Measurements from ENCODE around the gene SEZ6L.

Gene SEZ6L

DNA sequence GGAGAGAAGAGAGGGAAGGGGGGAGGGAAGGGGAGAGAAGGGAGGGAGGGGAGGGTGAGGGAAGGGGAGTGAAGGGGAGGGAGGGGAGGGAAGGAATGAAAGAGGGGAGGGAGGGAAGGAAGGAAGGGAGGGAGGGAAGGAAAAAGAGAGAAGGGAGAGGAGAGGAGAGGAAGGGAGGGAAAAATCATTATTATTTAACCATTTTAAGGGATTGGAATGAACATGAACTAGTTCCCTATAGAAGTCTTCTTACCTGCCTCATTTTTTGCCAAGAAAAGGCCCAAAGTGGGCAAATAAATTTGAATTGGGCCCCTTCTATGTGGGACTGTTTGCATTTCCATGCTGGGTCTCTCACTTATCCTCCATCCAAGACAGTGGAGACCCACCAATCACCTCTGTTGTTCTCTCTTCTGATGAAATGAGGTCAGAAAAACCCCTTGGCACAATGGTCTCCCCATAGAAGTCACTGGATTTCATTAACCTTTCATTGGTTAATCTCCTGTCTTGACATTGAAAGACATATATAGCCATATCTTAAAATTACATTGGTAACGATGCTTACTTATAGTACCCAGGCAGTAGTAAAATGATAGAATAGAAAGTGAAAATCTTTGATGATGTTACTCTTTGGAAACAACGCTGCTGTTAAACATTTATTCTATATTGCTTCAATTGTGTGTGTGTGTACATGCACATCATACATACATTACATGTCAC is 179.7 kb downstream of the SEZ6L start:
- no peak for DNase-seq

DNA sequence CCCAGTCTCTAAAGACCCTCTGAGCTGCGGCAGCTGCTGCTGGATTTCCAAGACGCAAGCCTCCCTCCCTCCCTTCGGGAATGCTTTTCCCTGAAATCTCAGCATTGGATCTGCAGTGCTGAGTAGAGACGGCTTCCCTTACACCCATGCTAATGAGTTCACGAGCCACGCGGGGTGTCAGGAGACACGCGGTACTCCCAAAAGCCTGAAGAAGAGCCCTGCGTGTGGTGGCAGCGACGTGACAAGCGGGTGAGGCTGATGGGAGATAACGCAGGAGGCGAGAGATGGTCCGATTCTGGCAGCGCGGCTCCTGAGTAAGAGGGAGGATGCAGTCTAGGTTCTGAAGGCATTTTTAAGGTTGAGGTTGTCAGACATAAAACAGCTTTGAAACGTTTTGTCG is 185.4 kb downstream of the SEZ6L start:
- DNase-seq = no peak

DNA sequence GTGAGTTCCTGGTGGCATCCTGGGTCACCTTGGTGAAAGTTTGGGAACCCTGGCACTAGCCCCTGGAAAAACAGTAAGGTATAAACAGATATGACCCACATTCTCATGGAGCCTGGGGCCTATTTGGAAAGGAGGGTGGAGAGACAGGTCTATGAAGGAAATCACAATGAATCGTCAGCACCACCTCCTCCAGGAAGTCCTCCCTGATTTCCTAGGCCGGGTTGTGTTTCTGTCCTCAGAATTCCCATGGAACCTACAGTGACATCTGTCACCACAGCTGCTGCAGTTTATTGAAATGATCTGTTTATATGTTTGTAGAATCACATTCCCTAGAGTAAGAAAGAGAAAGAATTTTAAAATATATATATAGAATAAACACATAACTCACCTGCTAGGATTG is 188.0 kb downstream of the SEZ6L start:
- no peak for DNase-seq

DNA sequence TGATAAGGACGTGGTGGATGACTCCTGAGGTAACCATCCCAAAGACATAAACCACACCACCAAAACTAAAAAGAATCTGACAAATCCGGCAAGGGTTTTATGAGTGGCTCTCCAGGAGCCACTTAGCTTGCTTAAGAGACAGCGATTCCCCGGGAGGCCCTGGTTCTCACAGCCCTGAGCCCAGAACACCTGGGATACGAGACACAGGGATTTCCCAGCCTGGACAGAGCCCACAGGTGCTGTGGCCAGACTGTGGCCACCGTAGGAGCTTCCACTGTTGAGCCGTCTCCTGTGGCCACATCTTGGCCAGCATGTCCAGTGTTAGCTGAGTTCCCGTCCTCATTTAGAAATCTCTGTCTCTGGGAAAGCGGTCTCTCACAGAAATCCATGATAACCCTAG is 188.6 kb downstream of the SEZ6L start:
- DNase-seq = no peak

DNA sequence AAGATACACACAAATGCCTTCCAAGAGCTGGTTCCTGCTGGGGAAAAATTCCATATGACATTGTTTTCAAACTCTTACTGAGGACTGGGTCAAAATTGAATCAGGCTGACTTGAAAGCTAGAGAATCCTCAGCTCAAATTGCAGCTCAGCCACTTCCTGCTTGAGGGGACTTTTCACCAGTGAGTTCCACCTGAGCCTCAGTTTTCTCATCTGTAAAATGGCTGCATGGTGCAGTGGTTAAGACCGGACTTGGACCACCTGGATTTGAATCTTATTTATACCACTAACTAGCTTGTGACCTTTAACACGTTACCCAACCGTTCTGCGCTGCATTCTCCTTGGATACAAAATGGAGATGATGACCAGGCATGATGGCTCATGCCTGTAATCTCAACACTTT is 189.9 kb downstream of the SEZ6L start:
- DNase-seq = no peak

DNA sequence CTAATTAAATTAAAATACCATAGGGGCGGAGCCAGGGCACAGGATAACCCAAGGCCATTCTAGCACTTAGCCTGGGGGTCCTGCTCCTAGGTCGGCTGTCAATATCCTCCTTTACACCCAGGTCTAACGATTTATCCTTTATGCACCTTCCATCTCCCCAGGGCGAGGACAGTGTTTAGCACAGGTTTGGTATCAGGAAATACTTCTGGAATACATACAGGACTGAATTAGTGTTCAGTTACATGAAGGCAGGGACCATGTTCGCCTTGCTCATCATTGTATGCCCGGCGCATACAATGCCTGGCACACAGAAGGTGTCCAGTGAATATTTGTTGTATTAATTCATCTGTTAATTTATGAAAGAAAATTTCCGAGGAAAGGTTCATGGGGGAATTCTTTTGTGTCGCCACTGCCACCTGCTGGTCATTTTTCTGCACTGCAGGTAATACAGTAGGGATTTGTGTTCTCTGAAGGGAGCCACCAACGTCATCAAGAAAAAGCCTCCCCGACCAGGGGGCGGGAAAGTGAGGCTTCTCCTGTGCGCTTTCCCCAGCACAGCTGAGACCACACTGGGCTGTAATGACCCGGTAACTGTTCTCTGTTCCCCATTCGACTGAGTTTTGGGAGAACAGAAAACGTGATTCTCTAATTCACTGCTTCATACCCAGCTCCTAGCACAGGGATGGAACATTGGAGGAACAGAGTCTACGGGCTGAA is 191.1 kb downstream of the SEZ6L start:
- DNase-seq = peak; percentile 9 to 47 (median 14)

DNA sequence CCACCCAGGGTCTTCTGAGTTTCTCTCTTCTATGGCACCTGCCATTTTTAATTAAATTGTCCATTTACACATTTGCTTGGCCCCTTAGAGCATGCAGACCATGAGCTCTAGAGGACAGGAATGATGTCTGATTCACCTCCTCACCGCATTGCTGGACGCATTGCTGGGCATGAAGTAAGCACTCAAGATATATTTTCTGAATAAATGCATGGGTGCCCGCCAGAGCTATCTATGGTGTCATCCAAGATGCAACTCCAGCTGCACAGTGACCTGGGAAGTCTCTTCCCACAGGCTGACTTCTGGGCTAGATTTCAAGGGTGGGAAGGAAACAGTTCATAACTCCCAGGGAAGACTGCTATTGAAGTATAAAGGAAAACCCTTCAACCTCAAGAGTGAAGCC is 193.2 kb downstream of the SEZ6L start:
- no peak for DNase-seq

DNA sequence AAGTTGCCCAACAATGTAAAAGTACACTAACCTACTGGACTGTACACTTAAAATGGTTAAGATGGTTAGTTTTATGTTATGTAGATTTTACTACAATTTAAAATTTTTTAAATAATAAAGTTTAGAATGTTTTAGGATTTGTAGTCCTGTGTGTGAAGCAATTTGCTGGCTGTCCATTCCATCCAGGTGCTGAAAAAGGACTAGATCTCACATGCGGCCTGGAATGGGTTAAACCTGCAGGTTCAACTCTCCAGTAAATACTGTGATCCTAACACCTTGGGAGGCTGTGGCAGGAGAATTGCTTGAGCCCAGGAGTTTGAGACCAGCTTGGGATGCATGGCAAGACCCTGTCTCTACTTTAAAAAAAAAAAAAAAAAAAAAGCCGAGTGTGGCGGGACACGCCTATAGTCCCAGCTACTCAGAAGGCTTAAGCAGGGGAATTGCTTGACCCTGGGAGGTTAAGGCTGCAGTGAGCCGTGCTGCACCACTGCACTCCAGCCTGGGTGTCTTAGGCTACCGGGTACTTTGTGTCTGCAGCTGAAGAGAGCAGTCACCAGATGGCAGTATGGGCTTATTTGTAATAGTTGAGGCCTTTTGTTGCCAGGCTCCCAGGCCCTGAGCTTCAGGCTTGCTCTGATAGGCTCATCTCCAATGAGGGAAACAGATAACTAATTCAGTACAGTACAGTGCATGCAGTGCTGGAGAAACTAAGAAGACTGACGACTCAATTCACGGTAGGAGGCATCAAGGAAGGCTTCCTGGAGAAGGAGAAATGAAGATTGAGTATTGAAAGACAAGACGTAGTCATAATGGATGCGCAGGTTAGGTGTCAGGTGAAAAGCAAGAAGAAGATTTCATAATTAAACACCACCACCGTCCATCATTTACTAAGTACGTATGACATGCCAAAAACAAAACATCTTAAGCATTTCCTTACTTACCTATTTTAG is 195.1 kb downstream of the SEZ6L start:
- DNase-seq = peak in 2 of 4 experiments; percentile 14 to 17

DNA sequence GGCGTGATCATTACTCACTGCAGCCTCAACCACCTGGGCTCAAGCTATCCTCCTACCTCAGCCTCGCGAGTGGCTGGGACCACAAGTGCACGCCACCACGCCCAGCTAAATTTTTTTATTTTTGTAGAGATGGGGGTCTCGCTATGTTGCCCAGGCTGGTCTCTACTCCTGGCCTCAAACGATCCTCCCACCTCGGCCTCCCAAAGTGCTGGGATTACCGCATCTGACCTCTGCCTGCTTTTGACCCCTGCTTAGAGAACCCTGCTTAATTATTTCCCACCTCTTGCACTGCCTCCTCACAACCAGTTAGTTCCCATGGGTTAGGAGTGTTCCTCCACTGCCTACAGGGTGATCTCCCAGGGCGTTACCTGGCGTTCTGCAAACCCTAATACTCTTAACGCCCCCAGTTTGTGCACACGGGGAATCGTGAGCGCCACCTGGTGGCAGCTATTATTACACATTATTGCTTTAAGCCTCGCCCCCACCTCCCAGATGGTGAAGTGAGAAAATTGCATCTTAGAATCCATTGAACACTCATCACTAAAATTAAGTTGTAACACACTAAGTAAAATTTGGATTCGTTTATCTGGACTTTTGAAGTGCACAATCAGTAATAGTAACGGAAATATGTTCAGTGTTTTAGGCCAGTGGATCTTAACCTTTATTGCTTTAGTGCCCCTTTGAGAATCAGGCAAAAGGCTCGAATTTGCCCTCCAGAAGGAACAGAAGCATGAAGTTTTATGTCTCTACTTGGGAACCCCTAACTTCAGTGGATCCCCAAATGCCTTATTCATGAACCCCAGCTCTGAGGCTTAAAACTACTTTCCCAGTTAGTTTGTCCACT is 198.4 kb downstream of the SEZ6L start:
- DNase-seq = peak; percentile 27 to 44 (median 32)

DNA sequence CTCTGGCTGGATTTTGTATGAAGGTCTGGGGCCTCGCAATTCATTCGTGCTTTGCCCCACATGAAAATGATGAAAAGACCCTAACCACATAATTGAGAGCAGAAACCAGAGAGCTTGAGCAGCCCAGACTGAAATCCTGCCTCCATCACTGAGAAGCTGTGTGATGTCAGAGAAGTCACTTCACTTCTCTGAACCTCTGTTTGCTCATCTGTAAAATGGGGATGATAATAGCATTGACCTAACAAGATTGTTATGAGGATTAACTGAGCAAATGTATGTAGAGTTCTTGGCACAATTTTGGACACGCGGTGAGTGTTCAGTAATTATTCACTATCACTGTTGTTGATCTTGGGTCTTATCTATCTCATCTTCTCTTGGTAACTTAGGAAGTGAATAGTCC is 203.6 kb downstream of the SEZ6L start:
- DNase-seq = no peak

DNA sequence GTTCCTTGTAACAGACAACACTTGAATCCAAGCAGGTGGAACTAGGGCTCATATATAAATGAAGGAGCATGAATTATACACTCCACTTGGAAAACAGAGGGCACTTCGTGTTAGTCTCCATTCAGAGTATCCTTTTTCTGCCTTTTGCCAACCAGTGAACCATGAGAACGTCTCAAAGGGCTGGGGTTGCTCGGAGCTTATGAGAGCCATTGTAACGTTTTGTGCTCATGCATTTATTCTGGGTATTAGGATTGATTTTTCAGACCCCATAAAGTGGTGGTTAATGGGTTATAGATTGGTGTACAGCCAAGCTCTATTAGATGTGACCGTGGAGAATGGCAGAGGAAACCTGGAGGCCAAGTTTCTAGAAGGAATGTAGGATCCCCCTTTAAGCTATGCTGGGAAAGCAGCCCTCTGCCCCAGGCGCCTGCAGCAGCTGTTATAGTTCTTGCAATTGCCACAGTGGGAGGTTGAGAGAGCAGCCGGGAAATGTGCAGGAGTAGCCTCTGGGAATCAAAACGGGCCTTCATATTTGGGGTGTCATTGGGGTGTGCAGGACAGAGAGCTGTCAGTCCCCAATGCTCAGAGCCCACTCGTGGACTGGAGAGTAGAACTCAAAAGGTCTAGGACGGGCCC is 205.2 kb downstream of the SEZ6L start:
- no peak for DNase-seq

DNA sequence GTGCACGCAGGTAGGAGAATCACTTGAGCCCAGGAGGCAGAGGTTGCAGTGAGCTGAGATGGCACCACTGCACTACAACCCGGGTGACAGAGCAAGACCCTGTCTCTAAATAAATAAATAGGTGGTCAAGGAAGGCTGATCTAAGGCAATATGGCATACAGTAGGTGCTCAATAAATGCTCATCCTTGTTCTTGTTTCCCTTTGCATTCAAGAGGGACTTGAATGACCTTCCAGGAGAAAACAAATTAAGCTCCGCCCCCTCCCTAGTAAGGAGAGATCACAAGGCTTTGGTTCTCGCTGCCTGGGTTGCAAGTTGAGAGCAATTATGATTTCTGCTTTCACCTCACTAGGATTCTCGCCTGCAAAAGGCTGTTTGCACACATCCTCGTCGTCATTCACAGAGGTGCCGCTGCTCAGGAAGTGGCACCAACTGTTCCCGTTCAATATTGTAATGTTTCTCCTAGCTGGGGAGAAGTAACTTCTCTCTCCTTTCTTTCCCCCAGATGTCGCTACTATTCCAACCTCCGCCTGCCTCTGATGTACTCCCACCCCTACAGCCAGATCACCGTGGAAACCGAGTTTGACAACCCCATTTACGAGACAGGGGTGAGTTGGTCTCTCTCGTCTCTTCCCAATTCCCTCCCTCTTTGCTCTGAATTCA is 208.0 kb downstream of the SEZ6L start:
- DNase-seq = no peak

DNA sequence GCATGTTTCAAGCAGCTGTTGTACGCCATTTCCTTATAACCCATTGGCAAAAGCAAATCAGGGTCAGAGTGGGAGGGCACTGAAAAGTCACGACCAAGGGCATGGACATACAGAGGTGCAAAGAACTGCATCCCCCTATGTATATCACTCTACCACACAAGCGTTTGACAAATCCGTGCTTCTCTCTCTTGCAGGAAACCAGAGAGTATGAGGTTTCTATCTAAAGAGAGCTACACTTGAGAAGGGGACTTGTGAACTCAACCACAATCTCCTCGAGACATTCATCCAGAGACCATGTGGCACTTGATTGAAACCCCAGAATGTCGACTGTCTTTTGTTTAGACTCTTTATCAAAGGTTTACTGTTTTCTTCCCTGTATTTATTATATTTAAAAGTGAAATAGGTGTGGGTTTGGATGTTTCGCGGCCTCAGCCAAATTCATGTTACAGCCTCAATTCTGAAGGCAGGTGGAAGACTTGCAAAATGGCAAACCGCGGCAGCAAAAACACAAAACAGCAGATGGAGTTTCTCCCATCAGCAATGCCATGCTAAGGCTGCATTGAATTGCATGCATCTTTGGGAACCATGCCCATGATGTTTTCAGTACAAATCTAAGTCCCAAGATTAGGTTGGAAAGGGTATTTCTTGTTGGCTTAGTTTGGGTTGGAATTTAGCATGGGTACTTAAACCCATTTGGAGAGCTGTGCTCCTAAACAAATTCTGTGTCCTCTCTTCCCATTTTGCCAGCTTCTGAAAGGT is 211.0 kb downstream of the SEZ6L start:
- no peak for DNase-seq

DNA sequence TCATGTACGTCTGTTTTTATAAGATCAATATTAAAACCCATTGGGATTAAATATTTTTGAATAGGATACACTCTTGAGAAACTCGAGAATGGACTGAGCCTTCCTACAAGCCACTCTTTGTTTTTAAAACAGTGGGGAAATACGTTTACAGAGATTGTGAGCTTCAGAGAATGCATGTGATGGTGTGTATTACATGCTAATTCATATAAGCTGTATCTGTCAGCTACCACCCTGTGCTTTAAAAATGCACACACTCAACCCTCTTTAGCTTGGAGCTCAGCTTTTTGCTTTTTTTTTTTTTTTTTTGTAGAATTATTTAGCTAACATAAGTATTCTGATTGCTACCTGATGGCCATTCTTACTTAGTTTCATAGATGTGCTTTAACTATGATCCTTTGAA is 213.5 kb downstream of the SEZ6L start:
- no peak for DNase-seq

DNA sequence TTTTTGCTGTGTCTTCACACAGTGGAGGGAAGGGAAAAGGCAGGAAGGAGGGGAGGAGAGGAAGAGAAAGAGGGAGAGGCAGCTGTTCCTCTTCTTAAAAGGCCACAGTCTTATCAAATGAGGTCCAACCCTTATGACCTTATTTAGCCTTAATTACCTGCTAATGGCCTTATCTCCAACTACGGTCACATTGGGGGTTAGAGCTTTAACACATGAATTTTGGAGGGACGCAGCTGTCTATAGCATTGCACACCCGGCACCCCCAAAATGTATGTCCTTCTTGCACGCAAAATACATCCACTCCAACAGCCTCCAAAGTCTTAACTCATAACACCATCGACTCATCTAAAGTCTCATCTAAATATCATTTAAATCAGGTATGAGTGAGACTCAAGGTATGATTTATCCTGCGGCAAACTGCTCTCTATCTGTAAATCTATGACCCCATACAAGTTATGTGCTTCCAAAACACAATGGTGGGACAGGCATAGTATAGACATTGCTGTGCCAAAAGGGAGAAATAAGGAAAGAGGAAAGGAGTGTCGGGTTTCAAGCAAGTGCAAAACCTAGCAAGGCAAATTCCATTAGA is 214.8 kb downstream of the SEZ6L start:
- DNase-seq = no peak

DNA sequence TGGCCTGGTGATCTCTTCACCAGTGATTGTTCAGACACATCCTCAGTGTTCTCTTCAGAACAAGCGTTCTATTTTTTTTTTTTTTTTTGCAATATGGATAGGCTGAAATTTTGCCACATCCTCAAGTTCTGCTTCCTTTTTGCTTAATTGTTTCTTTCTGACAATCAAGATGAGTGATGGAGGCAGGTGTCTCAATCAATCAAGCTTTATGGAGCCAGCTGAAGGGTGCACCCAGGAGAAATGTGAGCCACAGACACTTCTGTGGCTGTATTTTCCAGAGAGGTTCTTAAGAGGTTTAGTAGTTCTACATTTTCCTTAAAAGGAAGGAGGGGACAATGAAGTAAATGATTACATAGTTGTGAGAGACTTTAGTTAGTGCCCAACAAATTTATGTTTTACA is 215.9 kb downstream of the SEZ6L start:
- DNase-seq = no peak

DNA sequence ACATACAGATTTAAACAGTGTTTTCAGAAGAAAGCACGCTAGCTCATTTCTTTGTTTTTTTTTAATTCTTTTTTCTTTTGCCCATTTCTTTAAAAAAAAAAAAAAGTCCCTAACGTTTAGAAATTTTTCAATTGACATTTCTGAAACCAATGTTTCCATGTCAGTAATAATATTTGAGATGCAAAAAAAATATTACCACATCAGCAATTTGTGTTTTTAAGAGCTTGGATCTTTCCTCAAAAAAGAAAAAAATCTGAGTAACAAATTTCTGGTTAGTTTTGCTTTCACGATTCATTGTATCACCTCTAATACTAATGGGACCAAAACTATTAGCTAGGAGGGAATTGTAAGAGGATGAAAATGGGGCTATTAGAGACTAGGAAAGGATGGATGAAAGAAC is 219.9 kb downstream of the SEZ6L start:
- no peak for DNase-seq

DNA sequence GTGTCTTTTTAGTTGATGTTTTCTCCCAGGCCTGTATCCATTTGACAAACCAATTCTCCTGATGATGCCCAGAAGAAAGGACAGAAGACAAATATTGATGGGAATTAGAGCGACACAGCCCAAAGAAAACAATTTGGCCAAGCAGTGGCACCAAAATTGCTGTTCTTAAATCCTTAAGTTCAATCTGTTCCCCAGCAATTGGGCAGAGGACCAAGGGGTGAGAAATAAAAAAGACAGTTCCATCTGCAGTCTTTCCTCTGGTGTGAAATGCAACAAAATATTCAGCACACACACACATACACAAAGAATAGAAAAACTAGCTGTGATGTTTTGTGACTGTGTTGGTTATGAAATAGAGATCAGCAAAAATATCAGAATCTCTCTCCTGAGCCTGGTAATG is 221.8 kb downstream of the SEZ6L start:
- DNase-seq = no peak

DNA sequence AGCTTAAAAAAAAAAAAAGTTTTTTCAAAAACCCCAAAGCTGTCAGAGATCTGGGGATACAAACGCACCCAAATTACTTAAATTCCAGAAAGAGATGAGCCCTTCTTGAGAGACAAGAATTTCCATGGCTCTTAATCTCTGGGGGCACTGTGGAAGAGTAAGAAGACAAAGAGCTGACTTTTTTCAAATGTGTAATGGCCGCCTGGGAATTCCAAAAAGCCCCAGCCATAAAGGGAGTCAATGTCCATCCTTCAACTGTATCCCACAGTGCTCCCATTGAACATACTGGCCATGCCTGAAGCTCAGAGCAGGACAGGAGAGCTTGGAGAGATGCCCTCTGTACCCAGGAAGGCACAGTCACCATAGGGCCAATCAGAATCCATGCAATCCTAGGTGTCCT is 222.4 kb downstream of the SEZ6L start:
- DNase-seq = no peak

DNA sequence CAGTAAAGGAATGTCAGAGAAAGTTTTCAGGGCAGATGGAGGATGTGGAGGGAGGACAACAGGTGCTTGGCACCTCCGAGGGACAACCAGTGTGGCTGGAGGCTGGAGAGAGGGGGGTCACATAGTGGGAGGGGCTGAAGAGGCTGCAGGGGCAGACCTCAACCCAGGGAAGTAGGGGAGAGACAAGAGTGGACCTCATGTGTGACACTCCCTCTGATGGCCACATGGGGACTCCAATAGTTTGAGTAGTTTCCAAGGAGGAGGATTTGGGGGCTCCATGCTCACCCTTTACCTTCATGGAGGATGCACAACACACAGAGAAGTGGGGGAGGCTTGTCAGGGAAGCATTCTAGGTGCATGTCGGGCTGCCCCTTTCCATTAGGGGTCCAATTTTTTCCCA is 224.7 kb downstream of the SEZ6L start:
- DNase-seq = no peak

Data from activated CD4-positive, CD25-positive, alpha-beta regulatory T cell (primary cell).